ENCODE measurements around the gene SSBP2.
"Not testable (repeated sequence)": the region's sequence is repeated elsewhere in the genome, so short reads cannot be mapped to it uniquely, and the experiment has no call there.

The SSBP2 gene

GRCh38 chr5:81428861-81429260, 322.0 kb downstream of the SSBP2 start:
- no peak for DNase-seq (ENCODE audit: low read depth in 2 of 2)

GRCh38 chr5:81428446-81428845, 322.5 kb downstream of the SSBP2 start:
- no peak for DNase-seq (ENCODE audit: low read depth in 2 of 2)

GRCh38 chr5:81427566-81427965, 323.3 kb downstream of the SSBP2 start:
- DNase-seq (ENCODE audit: low read depth in 2 of 2): no peak

GRCh38 chr5:81426359-81427030, 324.4 kb downstream of the SSBP2 start:
- DNase-seq (ENCODE audit: low read depth in 2 of 2): no peak

- no peak for DNase-seq (ENCODE audit: low read depth in 2 of 2)
These were observed 325.3 kb downstream of the SSBP2 start for GRCh38 chr5:81425569-81425968.

- DNase-seq (ENCODE audit: low read depth in 2 of 2): no peak
These were observed 326.2 kb downstream of the SSBP2 start for GRCh38 chr5:81424728-81425127.

- no peak for DNase-seq (ENCODE audit: low read depth in 2 of 2)
These were observed 328.2 kb downstream of the SSBP2 start for GRCh38 chr5:81422671-81423070.

GRCh38 chr5:81420039-81420667, 330.7 kb downstream of the SSBP2 start:
- no peak for DNase-seq (ENCODE audit: low read depth in 2 of 2)

- no peak for DNase-seq (ENCODE audit: low read depth in 2 of 2)
These were observed 332.3 kb downstream of the SSBP2 start for GRCh38 chr5:81418606-81419005.

GRCh38 chr5:81417052-81417451, 333.8 kb downstream of the SSBP2 start:
- DNase-seq (ENCODE audit: low read depth in 2 of 2): no peak

GRCh38 chr5:81409896-81410295, 341.0 kb downstream of the SSBP2 start:
- no peak for DNase-seq (ENCODE audit: low read depth in 2 of 2)

GRCh38 chr5:81409361-81409760, 341.5 kb downstream of the SSBP2 start:
- no peak for DNase-seq (ENCODE audit: low read depth in 2 of 2)

- DNase-seq (ENCODE audit: low read depth in 2 of 2): no peak
These were observed 342.4 kb downstream of the SSBP2 start for GRCh38 chr5:81408496-81408895.

GRCh38 chr5:81407811-81408210, 343.1 kb downstream of the SSBP2 start:
- not testable (repeated sequence) for DNase-seq (ENCODE audit: low read depth in 2 of 2)

- DNase-seq (ENCODE audit: low read depth in 2 of 2): no peak
These were observed 345.6 kb downstream of the SSBP2 start for GRCh38 chr5:81405126-81405891.

GRCh38 chr5:81402192-81402930, 348.5 kb downstream of the SSBP2 start:
- DNase-seq (ENCODE audit: low read depth in 2 of 2): no peak

- no peak for DNase-seq (ENCODE audit: low read depth in 2 of 2)
These were observed 349.6 kb downstream of the SSBP2 start for GRCh38 chr5:81401266-81401665.

- no peak for DNase-seq (ENCODE audit: low read depth in 2 of 2)
These were observed 350.5 kb downstream of the SSBP2 start for GRCh38 chr5:81400375-81400774.

GRCh38 chr5:81398741-81399140, 352.2 kb downstream of the SSBP2 start:
- DNase-seq (ENCODE audit: low read depth in 2 of 2): no peak

GRCh38 chr5:81397176-81397575, 353.7 kb downstream of the SSBP2 start:
- DNase-seq (ENCODE audit: low read depth in 2 of 2): no peak

GRCh38 chr5:81395262-81395661, 355.6 kb downstream of the SSBP2 start:
- no peak for DNase-seq (ENCODE audit: low read depth in 2 of 2)

Measured in stimulated activated CD8-positive, alpha-beta memory T cell treated with anti-CD3 and anti-CD28 coated beads, Interleukin-2, amount 100 ng/mL, for 48 hours (primary cell).